H9 (cell line): ENCODE measurements around the gene KRT79. TPM values are rescaled to one million over a fixed set of nuclear protein-coding genes. Genes with fewer than 3 reads are reported as not detected.

Experiments
- DNase-seq: peaks from one replicate; pipeline ENCODE4 v3.0.0-alpha.2; 2017
- H2AFZ ChIP-seq: one replicate; pipeline ENCODE4 v1.6.1; 2013; ENCODE audit warnings: mild to moderate bottlenecking, low read length, control low read depth, moderate library complexity
- H2AK5ac ChIP-seq: 2 replicates; pipeline ENCODE4 v1.6.1; 2013; ENCODE audit warnings: low read length, control low read depth, mixed read lengths; ENCODE audit not compliant: insufficient read length
- H2BK120ac ChIP-seq: one replicate; pipeline ENCODE4 v1.6.1; 2013; ENCODE audit warnings: low read depth, mild to moderate bottlenecking, low read length, control low read depth, inconsistent platforms; ENCODE audit not compliant: poor library complexity, severe bottlenecking
- H2BK12ac ChIP-seq: 2 replicates; pipeline ENCODE4 v1.6.1; 2013; ENCODE audit warnings: low read length, control low read depth, mixed read lengths, low read depth; ENCODE audit not compliant: insufficient read length
- H2BK15ac ChIP-seq: 2 replicates; pipeline ENCODE4 v1.6.1; 2013; ENCODE audit warnings: low read depth, low read length, control low read depth
- H2BK20ac ChIP-seq: one replicate; pipeline ENCODE4 v1.6.1; 2013; ENCODE audit warnings: low read depth, mild to moderate bottlenecking, low read length, control low read depth, inconsistent platforms; ENCODE audit not compliant: poor library complexity, severe bottlenecking
- H2BK5ac ChIP-seq: 2 replicates; pipeline ENCODE4 v1.6.1; 2013; ENCODE audit warnings: low read length, control low read depth, mixed read lengths; ENCODE audit not compliant: insufficient read length
- H3K14ac ChIP-seq: 2 replicates; pipeline ENCODE4 v1.6.1; 2013; ENCODE audit warnings: low read length, control low read depth; ENCODE audit not compliant: insufficient read depth
- H3K18ac ChIP-seq: 2 replicates; pipeline ENCODE4 v1.6.1; 2013; ENCODE audit warnings: low read depth, mild to moderate bottlenecking, mixed read lengths, low read length, control low read depth; ENCODE audit not compliant: insufficient read length
- H3K23ac ChIP-seq: 2 replicates; pipeline ENCODE4 v1.6.1; 2013; ENCODE audit warnings: low read length, control low read depth, mixed read lengths, low read depth; ENCODE audit not compliant: insufficient read length
- H3K23me2 ChIP-seq: 2 replicates; pipeline ENCODE4 v1.6.1; 2013; ENCODE audit warnings: low read depth, mild to moderate bottlenecking, mixed read lengths, low read length, control low read depth; ENCODE audit not compliant: insufficient read length, poor library complexity, severe bottlenecking
- H3K27ac ChIP-seq: 2 replicates; pipeline ENCODE4 v1.5.1; 2013; ENCODE audit warnings: low read length, control low read depth, mixed read lengths, low read depth; ENCODE audit not compliant: insufficient read length
- H3K27me3 ChIP-seq: 2 replicates; pipeline ENCODE4 v1.6.1; 2013; ENCODE audit warnings: low read length, control low read depth, inconsistent platforms; ENCODE audit not compliant: insufficient read depth
- H3K4ac ChIP-seq: 2 replicates; pipeline ENCODE4 v1.6.1; 2013; ENCODE audit warnings: low read depth, mild to moderate bottlenecking, control low read depth, inconsistent platforms, low read length, moderate library complexity
- H3K4me1 ChIP-seq: 2 replicates; pipeline ENCODE4 v1.6.1; 2013; ENCODE audit warnings: low read length, control low read depth, inconsistent platforms; ENCODE audit not compliant: insufficient read depth
- H3K4me2 ChIP-seq: 2 replicates; pipeline ENCODE4 v1.6.1; 2013; ENCODE audit warnings: low read length, control low read depth, mixed read lengths; ENCODE audit not compliant: insufficient read length, insufficient read depth
- H3K56ac ChIP-seq: 2 replicates; pipeline ENCODE4 v1.6.1; 2013; ENCODE audit warnings: low read depth, mild to moderate bottlenecking, mixed read lengths, low read length, control low read depth; ENCODE audit not compliant: insufficient read length
- H3K79me1 ChIP-seq: 2 replicates; pipeline ENCODE4 v1.6.1; 2013; ENCODE audit warnings: low read depth, mild to moderate bottlenecking, moderate library complexity, low read length, control low read depth, inconsistent platforms; ENCODE audit not compliant: insufficient read depth, poor library complexity, severe bottlenecking
- H3K79me2 ChIP-seq: 2 replicates; pipeline ENCODE4 v1.6.1; 2013; ENCODE audit warnings: low read length, control low read depth, inconsistent platforms; ENCODE audit not compliant: insufficient read depth
- H3K9ac ChIP-seq: 2 replicates; pipeline ENCODE4 v1.6.1; 2013; ENCODE audit warnings: low read length, control low read depth, mixed read lengths; ENCODE audit not compliant: insufficient read length; ENCODE audit errors: extremely low read depth
- H3K9me3 ChIP-seq: one replicate; pipeline ENCODE4 v1.6.1; 2013; ENCODE audit warnings: low read depth, low read length, inconsistent platforms; ENCODE audit not compliant: control insufficient read depth
- H3T11ph ChIP-seq: one replicate; pipeline ENCODE4 v1.6.1; 2013; ENCODE audit warnings: mild to moderate bottlenecking, low read length, control low read depth, inconsistent platforms
- H4K20me1 ChIP-seq: one replicate; pipeline ENCODE4 v1.6.1; 2013; ENCODE audit not compliant: control insufficient read depth, insufficient read length, insufficient read depth
- H4K5ac ChIP-seq: 2 replicates; pipeline ENCODE4 v1.6.1; 2013; ENCODE audit warnings: low read depth, mild to moderate bottlenecking, mixed read lengths, low read length, control low read depth; ENCODE audit not compliant: insufficient read length
- H4K8ac ChIP-seq: replicated peaks from 2 replicates; pipeline ENCODE4 v1.6.1; 2013; ENCODE audit warnings: low read length, control low read depth, mixed read lengths, low read depth; ENCODE audit not compliant: insufficient read length
- H4K91ac ChIP-seq: 2 replicates; pipeline ENCODE4 v1.6.1; 2013; ENCODE audit warnings: low read depth, mild to moderate bottlenecking, moderate library complexity, mixed read lengths, low read length, control low read depth; ENCODE audit not compliant: insufficient read length
- H3K27ac Mint-ChIP-seq, 3 experiments: 2 replicates in 2 of 3; 3 replicates in 1 of 3; pipeline ENCODE4 v1.8.0; 2020 to 2021; ENCODE audit warnings: mixed read lengths in 3 of 3, mild to moderate bottlenecking in 1 of 3, moderate library complexity in 1 of 3
- H3K27me3 Mint-ChIP-seq: 2 replicates; pipeline ENCODE4 v1.8.0; 2021; ENCODE audit warnings: low read depth, mild to moderate bottlenecking, moderate library complexity, mixed read lengths
- H3K36me3 Mint-ChIP-seq, 3 experiments: 2 replicates in 2 of 3; 3 replicates in 1 of 3; pipeline ENCODE4 v1.8.0; 2020 to 2021; ENCODE audit warnings: low read depth in 3 of 3, mixed read lengths in 3 of 3; ENCODE audit not compliant: insufficient read depth in 1 of 3
- H3K4me1 Mint-ChIP-seq, 2 experiments: 2 replicates each; pipeline ENCODE4 v1.8.0; 2020; ENCODE audit warnings: mixed read lengths in 2 of 2
- H3K4me3 Mint-ChIP-seq, 2 experiments: 2 replicates in 1 of 2; 3 replicates in 1 of 2; pipeline ENCODE4 v1.8.0; 2020 to 2021; ENCODE audit warnings: mild to moderate bottlenecking in 2 of 2, mixed read lengths in 2 of 2, moderate library complexity in 1 of 2
- H3K9me3 Mint-ChIP-seq, 2 experiments: 2 replicates in 1 of 2; 3 replicates in 1 of 2; pipeline ENCODE4 v1.8.0; 2020; ENCODE audit warnings: mild to moderate bottlenecking in 2 of 2, mixed read lengths in 2 of 2, moderate library complexity in 1 of 2
- WGBS: extraction: QIAGEN DNeasy Blood & Tissue Kit; methylation state at CpG from one replicate; pipeline ENCODE4 v1.1.7; 2013; ENCODE audit warnings: missing lambda C conversion rate, low lambda C conversion rate, mixed read lengths; ENCODE audit not compliant: insufficient read length; ENCODE audit errors: extremely low coverage; 5-methylcytosine and 5-hydroxymethylcytosine counted together
- total RNA-seq: library from RNA; stranded (reverse); gene quantifications from 2 replicates; pipeline ENCODE4 v1.2.1, GENCODE V29; 2021
- TF ChIP-seq, protein P1 (sequence below): fragments of 200-600 bp; sonication (generic); conservative IDR thresholded peaks from 3 replicates; pipeline ENCODE4 v1.8.0; 2021; ENCODE audit warnings: antibody characterized with exemption, mild to moderate bottlenecking

KRT79 gene
- total RNA-seq, 1 experiment from 2014 or later: not detected

DNA sequence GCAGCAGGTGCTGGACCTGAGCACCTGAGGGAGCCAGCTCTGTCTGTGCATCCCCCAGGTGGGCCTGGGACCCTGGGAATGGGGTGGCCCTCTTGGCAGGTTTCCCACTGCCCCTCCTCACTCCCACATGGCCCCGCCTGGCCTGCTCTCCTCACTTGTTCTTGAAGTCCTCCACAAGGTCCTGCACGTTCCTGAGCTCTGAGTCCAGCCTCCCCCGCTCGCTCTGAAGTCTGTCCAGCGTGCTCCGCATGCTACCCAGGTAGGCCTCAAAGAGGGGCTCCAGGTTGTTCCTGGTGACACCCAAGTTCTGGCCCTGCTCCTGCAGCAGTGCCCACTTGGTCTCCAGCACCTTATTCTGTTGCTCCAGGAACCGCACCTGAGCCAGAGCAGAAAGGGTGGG, 2.9 kb downstream of the KRT79 start:
- no peak overlapping the region for H3K4me3 Mint-ChIP-seq
- Histone ChIP-seq H2BK120ac (no peak overlapping the region), H3K23ac (no peak overlapping the region), H3K23me2 (no peaks in the 10 kb centered on the region), H4K91ac (no peak overlapping the region), H4K5ac (no peak overlapping the region), H4K20me1 (no peaks in the 10 kb centered on the region), H3T11ph (no peak overlapping the region), H2BK12ac (no peak overlapping the region), H3K4ac (no peak overlapping the region), H3K27ac (no peak overlapping the region), H2BK5ac (no peak overlapping the region), H4K8ac (no peak overlapping the region), H3K4me2 (no peak overlapping the region), H3K79me1 (no peaks in the 10 kb centered on the region), H2BK15ac (no peak overlapping the region), H3K9ac (no peak overlapping the region), H3K27me3 (no peaks in the 10 kb centered on the region), H2AK5ac (no peak overlapping the region), H3K14ac (no peak overlapping the region; the same call in 1 of the 2 replicates), H3K18ac (no peak overlapping the region), H2AFZ (no peak overlapping the region), H3K56ac (no peak overlapping the region), H3K9me3 (no peaks in the 10 kb centered on the region), H3K79me2 (no peaks in the 10 kb centered on the region), H3K4me1 (peaks cover 5% of the 10 kb centered on the region; the same call in 1 of the 2 replicates), H2BK20ac (no peak overlapping the region)
- peaks cover 2% of the 10 kb centered on the region for H3K27me3 Mint-ChIP-seq
- H3K27ac Mint-ChIP-seq: no peak overlapping the region
- H3K4me1 Mint-ChIP-seq: peaks cover 5 to 7% of the 10 kb centered on the region in 2 experiments; a peak in 3 of 4 replicates
- no peak for DNase-seq
- TF ChIP-seq, protein P1, sequence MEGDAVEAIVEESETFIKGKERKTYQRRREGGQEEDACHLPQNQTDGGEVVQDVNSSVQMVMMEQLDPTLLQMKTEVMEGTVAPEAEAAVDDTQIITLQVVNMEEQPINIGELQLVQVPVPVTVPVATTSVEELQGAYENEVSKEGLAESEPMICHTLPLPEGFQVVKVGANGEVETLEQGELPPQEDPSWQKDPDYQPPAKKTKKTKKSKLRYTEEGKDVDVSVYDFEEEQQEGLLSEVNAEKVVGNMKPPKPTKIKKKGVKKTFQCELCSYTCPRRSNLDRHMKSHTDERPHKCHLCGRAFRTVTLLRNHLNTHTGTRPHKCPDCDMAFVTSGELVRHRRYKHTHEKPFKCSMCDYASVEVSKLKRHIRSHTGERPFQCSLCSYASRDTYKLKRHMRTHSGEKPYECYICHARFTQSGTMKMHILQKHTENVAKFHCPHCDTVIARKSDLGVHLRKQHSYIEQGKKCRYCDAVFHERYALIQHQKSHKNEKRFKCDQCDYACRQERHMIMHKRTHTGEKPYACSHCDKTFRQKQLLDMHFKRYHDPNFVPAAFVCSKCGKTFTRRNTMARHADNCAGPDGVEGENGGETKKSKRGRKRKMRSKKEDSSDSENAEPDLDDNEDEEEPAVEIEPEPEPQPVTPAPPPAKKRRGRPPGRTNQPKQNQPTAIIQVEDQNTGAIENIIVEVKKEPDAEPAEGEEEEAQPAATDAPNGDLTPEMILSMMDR: no peak
- no peaks in the 10 kb centered on the region for H3K36me3 Mint-ChIP-seq
- no CpG with 5 or more reads among the region's 7 CpGs for WGBS
- no peaks in the 10 kb centered on the region for H3K9me3 Mint-ChIP-seq
